ENCODE data around the gene ESRRA. TPM values are rescaled to one million over a fixed set of nuclear protein-coding genes. Genes with fewer than 3 reads are reported as not detected.
"Not testable (repeated sequence)": the region's sequence is repeated elsewhere in the genome, so short reads cannot be mapped to it uniquely, and the experiment has no call there.

The ESRRA gene
- total and polyA plus RNA-seq, 9 of the 15 experiments (the other 6 are each of a cell fraction or from before 2014, with no cell fraction given): 0.27 to 89.7 (median 23.7) TPM

GRCh38 chr11:64323984-64324383 lies 18.7 kb downstream of the ESRRA start:
- peak; percentile 10; the same call in 1 of the 3 replicates for ATAC-seq

More at GRCh38 chr11:64323984-64324383, 18.7 kb downstream of the ESRRA start:
- H3K27me3 ChIP-seq (ENCODE audit: control insufficient read depth in 2 of 2, insufficient read depth in 2 of 2, low read length in 2 of 2); in situ Hi-C loops (cut with MboI); FAIRE-seq; H3K4me2 ChIP-seq (ENCODE audit: insufficient read depth, low read length); intact Hi-C loops (cut with micrococcal nuclease); H3K9me3 ChIP-seq (replicated peaks; ENCODE audit: control insufficient read depth, insufficient read depth, low read depth, low read length); H3K27ac ChIP-seq (ENCODE audit: extremely low read depth, low read depth, low read length); H3K4me3 ChIP-seq; H3K9me1 ChIP-seq (ENCODE audit: control insufficient read depth, insufficient read depth, low read length); H3K79me2 ChIP-seq (ENCODE audit: control insufficient read depth, insufficient read depth, low read length); H4K20me1 ChIP-seq (replicated peaks; ENCODE audit: control insufficient read depth, insufficient read depth, low read length); H2AFZ ChIP-seq (ENCODE audit: low read depth, low read length); BruUV-seq (replicated peaks); CTCF ChIA-PET (ENCODE audit: low intra/inter-chr PET ratio); DNase-seq (ENCODE audit: extremely low read depth in 1 of 4, low spot score in 3 of 4): not testable (repeated sequence)
- TF ChIP-seq POLR2G (IDR thresholded peaks at IDR 0.05; ENCODE audit: low read depth, low read length): peak; percentile 27; the same call in 1 of the 2 replicates
- TF ChIP-seq, protein P1, sequence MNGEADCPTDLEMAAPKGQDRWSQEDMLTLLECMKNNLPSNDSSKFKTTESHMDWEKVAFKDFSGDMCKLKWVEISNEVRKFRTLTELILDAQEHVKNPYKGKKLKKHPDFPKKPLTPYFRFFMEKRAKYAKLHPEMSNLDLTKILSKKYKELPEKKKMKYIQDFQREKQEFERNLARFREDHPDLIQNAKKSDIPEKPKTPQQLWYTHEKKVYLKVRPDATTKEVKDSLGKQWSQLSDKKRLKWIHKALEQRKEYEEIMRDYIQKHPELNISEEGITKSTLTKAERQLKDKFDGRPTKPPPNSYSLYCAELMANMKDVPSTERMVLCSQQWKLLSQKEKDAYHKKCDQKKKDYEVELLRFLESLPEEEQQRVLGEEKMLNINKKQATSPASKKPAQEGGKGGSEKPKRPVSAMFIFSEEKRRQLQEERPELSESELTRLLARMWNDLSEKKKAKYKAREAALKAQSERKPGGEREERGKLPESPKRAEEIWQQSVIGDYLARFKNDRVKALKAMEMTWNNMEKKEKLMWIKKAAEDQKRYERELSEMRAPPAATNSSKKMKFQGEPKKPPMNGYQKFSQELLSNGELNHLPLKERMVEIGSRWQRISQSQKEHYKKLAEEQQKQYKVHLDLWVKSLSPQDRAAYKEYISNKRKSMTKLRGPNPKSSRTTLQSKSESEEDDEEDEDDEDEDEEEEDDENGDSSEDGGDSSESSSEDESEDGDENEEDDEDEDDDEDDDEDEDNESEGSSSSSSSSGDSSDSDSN (IDR thresholded peaks at IDR 0.05; ENCODE audit: borderline replicate concordance in 1 of 2, low read depth in 2 of 2, low read length in 2 of 2): peak in 1 of 2 experiments; percentile 36; a peak in 1 of 4 replicates
- TF ChIP-seq MAX (CRISPR knock-in tag; IDR thresholded peaks at IDR 0.05): 0 out of 2 replicates have a peak, but pooled peaks have one; percentile 20
- peak; percentile 64 for TF ChIP-seq ZFX (CRISPR knock-in tag; IDR thresholded peaks at IDR 0.05)
- Histone ChIP-seq H3K4me1 (replicated peaks in 1 of 2; ENCODE audit: control insufficient read depth in 2 of 2, insufficient read depth in 2 of 2, low read length in 2 of 2) (peaks cover 8 to 33% of the 10 kb centered on the region in 2 experiments; a peak in 4 of 5 replicates), H3K36me3 (ENCODE audit: control insufficient read depth, insufficient read depth, low read length) (peaks cover 26% of the 10 kb centered on the region; the same call in 1 of the 3 replicates), H3K9ac (ENCODE audit: insufficient read depth in 1 of 2, low read depth in 2 of 2, low read length in 2 of 2) (peak overlapping the region in 1 of 2 experiments; percentile 84; a peak in 2 of 4 replicates)
- POLR2A ChIA-PET: interaction anchor here (0.6 to 1.6 kb wide), 6 partner anchors 8 to 268 kb away, joined by 3 to 15 read pairs (median 3); no protein-coding TSS in a partner anchor
- 83% methylated on average over 4 of the region's 4 CpGs for WGBS (ENCODE audit: insufficient coverage, low coverage, missing lambda C conversion rate)
